Right kidney (tissue), 1 donor: ENCODE results near the gene SH3PXD2B.
"Not testable (repeated sequence)": the region's sequence is repeated elsewhere in the genome, so short reads cannot be mapped to it uniquely, and the experiment has no call there.

Source experiments
- DNase-seq: peaks from one replicate; pipeline ENCODE4 v3.0.0-alpha.2; 2016

Gene SH3PXD2B

DNA sequence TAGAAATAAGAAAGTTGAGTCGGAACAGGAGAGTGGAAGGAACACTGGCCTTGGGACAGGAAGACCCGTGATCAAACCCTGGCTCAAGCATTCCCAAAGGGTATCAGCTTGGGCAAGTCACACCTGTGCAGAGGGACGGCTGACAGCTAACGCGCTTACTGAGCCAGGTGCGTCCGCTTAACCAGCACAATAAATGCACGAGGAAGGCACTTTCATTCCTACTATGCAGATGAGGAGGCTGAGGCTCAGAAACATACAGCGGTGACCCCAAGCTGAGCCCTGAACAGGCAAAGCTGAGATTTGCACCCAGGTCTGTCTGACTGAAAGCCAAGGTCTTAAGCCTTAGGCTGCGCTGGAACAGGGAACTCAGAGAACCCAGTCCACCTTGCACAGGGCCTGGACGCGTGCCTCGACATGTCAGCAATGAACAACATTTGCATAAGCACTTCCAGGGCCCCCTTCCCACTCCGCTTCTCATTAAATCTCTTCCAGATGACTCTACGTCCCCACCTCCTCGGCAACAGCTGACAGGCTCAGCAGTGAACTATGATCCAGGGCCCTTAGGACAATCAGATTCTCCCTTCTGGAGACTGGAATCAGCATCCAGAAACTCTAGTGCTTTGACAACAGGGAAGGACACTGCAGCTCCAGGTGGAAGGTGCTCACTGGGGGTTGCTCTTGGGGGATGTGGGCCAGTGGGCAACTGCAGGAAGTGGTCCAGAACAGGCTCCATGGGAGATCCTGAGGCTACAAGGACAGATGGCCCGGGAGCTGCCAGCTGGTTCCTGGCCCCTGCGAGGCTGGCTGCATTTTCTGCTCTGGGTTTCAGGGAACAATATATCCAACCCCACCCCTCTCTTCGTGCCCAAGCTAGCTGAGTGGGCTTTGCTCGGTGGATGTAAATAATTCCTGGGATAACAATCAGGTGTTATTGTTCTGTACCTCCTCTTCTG is 35.2 kb downstream of the SH3PXD2B start:
- no peak for DNase-seq

GRCh38 chr5:172417983-172418630 is 36.2 kb downstream of the SH3PXD2B start:
- no peak for DNase-seq

- DNase-seq: no peak
Measured at GRCh38 chr5:172417130-172417841, 37.0 kb downstream of the SH3PXD2B start.

GRCh38 chr5:172415362-172416275 is 38.7 kb downstream of the SH3PXD2B start:
- no peak for DNase-seq

DNA sequence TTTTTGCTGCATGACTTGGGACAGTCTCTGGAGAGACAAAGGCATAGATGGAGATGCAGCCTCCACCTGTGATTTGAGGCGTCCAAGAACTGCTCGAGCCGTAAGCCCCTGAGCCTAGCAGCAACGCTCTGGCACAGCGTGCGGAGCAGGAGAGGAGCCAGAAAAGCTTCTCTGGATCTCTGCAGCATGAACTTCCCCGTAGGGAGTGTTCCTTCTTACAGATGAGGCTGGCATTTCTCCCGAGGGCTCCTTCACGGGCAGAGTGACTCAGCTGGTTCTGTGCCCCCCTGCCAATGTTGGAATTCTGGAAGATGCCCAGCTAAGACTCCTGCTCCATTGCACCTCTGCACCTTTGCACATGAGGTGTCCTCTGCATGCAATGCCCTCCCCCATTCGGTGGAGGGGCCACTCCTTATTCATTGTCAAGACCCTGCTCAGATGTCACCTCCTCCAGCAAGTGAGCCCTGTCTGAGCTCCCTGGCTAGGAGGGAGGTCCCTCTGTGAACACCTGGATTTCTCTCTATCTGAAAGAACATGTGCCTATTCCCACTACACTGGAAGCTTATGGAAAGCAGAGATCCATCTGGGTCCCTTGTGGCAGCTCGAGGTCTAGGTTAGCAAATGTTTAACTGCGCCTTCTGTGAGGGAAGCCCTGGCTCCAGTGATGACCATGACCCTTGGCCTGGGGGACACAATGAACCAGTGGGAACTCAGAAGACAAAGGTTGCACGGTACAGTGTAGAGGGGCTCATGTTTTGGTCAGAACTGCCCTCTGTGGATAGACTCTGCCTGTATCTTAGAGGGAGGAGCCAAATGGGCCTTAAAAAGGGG is 39.6 kb downstream of the SH3PXD2B start:
- DNase-seq: no peak

DNA sequence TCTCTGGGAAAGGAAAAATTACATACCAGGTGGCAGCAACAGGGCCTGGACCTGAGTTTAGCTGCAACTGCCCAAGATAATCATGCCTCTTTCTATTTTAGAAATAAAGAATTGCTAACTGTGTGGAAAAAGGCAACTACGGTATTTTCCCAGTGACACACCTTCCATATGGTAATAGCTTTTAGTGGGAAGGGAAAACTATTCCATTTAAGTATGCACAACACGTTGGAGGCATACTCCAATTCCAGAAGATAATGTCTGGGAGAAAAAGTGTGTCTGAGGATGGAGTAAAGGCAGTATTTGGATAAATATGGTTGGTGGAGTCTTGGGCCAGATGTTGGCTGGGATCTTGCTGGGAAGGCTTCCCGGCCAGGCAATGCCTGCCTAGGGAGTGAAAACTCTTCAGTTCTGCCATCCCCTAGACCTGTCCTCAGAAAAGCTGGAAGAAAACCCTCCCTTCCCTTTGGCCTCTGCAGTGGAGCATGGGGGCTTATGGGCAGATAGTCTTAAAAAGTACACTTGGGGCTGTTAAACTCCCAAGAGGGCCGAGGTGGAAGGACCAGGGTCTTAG is 40.6 kb downstream of the SH3PXD2B start:
- DNase-seq: no peak

- no peak for DNase-seq
Measured at GRCh38 chr5:172412724-172413286, 41.5 kb downstream of the SH3PXD2B start.

DNA sequence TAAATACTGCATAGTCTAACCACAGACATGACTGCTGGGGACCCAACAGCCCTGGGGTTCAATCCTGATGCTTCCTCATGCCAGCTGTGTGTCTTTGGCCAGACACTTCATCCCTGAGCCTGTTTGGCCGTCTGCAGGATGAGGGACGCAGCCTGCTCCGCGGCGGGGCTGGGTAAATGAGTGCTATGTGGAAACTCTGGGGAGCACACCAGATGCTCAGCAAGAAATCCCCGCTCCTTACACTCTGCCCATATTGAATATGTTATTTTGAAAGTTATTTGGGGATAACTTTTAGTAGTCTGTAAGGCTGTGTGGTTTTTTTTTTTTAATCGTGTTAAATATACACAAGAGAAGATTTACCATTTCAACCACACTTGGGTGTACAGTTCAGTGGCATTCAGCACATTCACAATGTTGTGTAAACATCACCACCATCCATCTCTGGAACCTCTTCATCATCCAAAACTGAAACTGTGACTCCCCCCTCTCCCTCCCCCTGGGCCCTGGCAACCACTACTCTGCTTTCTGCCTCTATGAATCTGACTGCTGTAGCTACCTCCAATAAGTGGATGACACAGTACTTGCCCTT is 42.7 kb downstream of the SH3PXD2B start:
- DNase-seq: no peak

DNA sequence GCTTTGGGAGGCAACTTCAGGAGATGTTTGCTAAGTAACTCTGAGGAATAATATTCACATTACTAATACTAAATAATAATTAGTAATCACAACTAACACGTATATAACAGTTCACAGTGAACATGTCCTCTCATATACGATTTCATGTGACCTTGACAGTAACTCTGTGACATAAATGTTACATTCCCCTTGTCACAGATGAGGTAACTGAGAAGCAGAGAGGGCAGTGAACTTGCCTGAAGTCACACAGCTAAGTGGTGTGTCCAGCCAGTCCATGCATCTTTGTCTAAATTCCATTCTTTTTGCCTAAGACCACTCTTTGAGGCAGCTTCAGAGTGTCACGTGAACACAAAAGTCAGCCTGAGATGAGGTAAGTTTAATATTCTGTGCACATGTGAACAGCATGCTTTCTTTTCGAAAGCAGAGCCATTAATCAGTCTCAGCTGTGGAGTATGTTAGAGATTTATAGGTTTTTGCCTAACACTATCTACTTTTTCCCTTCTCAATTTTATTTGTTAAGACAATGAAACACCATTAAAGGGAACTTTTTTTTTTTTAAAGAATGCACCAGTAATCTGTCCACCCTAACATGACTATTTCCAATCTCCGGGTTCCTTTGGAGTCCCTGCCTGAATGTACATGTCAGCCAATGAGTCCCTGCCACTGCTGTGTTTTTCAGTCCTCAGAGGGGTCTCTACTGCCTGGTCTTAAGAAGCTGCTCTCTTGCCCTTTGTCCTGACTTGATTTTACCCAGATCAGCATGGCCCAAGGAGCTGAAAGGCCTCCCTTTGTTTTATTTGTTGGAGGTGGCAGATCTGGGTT is 43.5 kb downstream of the SH3PXD2B start:
- no peak for DNase-seq

DNA sequence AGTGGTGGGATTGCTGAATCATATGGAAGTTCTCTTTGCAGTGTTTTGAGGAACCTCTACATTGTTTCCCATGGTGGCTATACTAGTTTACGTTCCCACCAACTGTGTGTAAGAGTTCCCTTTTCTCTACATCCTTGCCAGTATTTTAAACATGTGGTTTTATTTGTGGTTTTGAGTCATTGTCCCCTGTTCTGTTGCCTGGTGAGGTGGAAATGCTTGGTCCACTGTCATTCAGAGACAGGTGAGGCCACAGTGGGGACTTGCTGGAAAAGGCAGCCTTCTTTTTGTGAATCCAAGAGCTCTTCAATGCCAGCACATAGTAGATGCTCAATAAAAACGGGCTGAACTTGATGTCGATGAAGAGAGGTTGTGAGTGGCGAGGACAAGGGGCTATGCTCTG is 44.2 kb downstream of the SH3PXD2B start:
- DNase-seq: no peak

GRCh38 chr5:172409477-172409876 is 44.8 kb downstream of the SH3PXD2B start:
- not testable (repeated sequence) for DNase-seq

DNA sequence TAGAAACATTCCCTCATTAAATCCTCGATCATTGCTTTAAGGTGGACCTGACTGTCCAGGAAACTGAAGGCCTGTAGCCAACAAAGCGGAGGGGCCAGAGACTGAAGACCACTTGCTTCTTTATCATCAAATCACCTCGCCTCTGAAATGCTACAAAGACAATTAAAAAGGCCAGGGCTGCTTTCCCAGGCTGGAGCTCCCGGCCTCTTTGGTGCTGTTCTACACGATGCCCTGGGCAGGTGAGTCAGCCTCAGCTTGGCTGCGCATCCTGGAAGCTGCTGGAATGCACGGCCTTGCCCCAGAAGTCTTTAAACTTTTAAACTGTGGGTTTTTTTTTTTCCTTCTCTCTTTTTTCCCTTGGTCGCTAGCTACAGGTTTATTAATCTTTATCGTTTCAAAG is 46.5 kb downstream of the SH3PXD2B start:
- DNase-seq: no peak

- no peak for DNase-seq
Measured at GRCh38 chr5:172407241-172407691, 47.1 kb downstream of the SH3PXD2B start.

DNA sequence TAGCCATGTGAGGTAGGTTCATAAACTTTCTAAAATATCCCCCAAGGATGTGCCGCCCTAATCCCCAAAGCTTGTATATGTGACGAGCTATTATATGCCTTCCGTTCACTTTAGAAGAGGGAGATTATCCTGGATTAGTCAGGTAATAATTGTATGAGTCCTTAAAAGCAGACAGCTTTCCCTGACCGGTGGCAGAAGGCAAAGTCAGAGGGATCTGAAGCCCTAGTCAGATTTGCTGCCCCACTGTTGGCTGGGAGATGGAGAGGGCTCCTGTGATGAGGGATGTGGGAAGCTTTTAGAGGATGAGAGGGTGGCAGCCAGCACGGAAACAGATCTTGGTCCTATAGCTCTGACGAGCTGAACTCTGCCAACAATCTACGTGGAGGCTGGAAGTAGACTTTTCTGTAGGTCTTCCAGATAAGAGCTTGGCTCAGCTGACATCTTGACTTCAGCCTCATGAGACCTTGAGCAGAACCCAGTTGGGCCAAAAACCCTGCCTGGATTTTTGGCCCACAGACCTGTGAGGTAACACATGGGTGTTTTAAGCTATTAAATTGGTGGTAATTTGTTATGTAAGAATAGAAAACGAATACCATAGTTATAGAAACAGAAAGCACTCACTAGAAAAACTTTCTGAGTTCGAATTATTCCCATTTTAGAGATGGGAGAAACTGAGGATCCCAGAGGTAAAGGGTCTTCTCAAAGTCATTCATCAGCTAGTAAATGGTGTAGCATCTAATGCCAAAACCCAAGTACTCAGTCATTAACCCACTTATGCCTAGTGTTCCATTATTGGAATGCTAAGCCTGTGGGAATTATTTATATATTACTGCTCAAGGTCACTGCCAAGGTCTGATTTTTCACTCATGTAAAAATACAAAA is 48.9 kb downstream of the SH3PXD2B start:
- DNase-seq: no peak

GRCh38 chr5:172404746-172405145 is 49.6 kb downstream of the SH3PXD2B start:
- DNase-seq: no peak

DNA sequence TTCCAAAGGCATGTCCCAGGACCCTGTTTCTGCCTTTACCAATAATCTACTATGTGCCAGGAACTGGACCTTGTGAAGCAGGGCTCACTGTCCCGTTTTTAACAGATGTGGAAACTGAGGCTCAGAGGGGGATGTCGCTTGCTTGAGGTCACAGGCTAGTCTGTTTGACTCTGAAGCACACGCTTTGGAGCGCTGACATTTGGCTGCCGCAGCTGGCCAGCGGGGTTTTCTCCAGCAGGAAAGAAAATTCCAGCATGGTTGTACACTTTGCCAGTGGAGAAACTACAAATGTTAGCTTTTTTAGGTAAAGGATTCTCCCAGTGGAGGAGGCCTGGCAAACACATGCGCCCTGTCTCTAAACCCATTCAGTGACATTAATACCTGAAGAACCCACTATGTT is 50.5 kb downstream of the SH3PXD2B start:
- DNase-seq: no peak

DNA sequence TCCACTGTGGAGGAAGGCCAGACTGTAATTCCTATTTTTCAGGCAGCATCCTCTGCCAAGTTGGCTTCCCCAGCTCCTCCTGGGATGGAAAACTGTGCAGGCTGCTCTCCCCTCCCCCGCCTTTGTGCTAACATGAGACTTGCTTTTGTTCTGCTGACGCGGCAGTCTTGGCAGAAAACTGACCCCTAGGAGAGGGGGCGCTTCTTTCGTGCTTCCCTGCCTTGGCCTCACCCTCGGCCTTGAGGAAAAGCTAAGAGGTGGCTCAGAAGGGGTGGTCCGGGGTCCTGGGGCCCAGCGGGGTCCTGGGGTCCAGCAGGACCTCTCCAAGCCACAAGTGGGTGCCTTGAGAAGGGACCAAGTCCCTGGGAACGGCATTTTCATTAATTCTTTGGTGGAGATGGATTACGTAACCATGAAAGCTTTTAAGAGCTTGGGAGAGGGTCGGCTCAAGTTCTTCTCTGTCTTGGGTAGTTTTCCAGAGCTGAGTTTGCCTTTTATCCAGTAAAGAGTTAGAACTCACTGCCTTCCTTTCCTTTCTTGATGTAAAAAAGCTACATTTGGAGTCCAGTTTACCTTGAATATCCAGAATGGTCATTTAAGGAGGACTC is 51.0 kb downstream of the SH3PXD2B start:
- DNase-seq: peak; percentile 66
